Thymus (tissue), 11 donors: ENCODE measurements around the gene SPSB3. TPM values are rescaled to one million over a fixed set of nuclear protein-coding genes. Genes with fewer than 3 reads are reported as not detected.

Experiments
- DNase-seq, 9 donors: peaks; one replicate each; pipeline ENCODE4 v3.0.0-alpha.2; 2013; ENCODE audit warnings: low spot score in 9 of 9, low read depth in 6 of 9, missing footprints in 1 of 9
- H3K27ac ChIP-seq, 2 donors: one replicate each; pipeline ENCODE4 v1.5.1; 2013; ENCODE audit warnings: control low read depth in 1 of 2, low read depth in 1 of 2, low read length in 1 of 2, mild to moderate bottlenecking in 1 of 2, moderate library complexity in 1 of 2
- H3K27me3 ChIP-seq, 2 donors: one replicate each; pipeline ENCODE4 v1.5.1; 2013; ENCODE audit warnings: low read length in 1 of 2; ENCODE audit not compliant: control insufficient read depth in 2 of 2, insufficient read depth in 1 of 2
- H3K36me3 ChIP-seq, 2 donors: one replicate each; pipeline ENCODE4 v1.5.1; 2013; ENCODE audit warnings: low read length in 1 of 2, mild to moderate bottlenecking in 1 of 2, moderate library complexity in 1 of 2; ENCODE audit not compliant: control insufficient read depth in 2 of 2, insufficient read depth in 2 of 2
- H3K4me1 ChIP-seq, 2 donors: one replicate each; pipeline ENCODE4 v1.5.1; 2013; ENCODE audit warnings: low read length in 2 of 2; ENCODE audit not compliant: control insufficient read depth in 2 of 2, insufficient read depth in 2 of 2
- H3K4me3 ChIP-seq, 2 donors: one replicate each; pipeline ENCODE4 v1.5.1; 2013; ENCODE audit warnings: low read length in 2 of 2, control low read depth in 1 of 2, mild to moderate bottlenecking in 1 of 2
- H3K9me3 ChIP-seq, 2 donors: one replicate each; pipeline ENCODE4 v1.5.1; 2013; ENCODE audit warnings: low read length in 1 of 2, mild to moderate bottlenecking in 1 of 2; ENCODE audit not compliant: control insufficient read depth in 2 of 2, insufficient read depth in 1 of 2
- WGBS: extraction: QIAGEN DNeasy Blood & Tissue Kit; methylation state at CpG from one replicate; pipeline ENCODE4 v1.1.7; 2013; 5-methylcytosine and 5-hydroxymethylcytosine counted together
- polyA plus RNA-seq: library from polyadenylated mRNA; stranded (reverse); fragments of 200-250 nt; gene quantifications from one replicate; pipeline ENCODE4 v1.2.3, GENCODE V29; 2013
- total RNA-seq: library from RNA; stranded (reverse); fragments of 120-200 nt; gene quantifications from one replicate; pipeline ENCODE4 v1.2.4, GENCODE V29; 2013
- donor health status: healthy.

The SPSB3 gene
- total and polyA plus RNA-seq, 2 donors, result 68.1 to 282 TPM

DNA sequence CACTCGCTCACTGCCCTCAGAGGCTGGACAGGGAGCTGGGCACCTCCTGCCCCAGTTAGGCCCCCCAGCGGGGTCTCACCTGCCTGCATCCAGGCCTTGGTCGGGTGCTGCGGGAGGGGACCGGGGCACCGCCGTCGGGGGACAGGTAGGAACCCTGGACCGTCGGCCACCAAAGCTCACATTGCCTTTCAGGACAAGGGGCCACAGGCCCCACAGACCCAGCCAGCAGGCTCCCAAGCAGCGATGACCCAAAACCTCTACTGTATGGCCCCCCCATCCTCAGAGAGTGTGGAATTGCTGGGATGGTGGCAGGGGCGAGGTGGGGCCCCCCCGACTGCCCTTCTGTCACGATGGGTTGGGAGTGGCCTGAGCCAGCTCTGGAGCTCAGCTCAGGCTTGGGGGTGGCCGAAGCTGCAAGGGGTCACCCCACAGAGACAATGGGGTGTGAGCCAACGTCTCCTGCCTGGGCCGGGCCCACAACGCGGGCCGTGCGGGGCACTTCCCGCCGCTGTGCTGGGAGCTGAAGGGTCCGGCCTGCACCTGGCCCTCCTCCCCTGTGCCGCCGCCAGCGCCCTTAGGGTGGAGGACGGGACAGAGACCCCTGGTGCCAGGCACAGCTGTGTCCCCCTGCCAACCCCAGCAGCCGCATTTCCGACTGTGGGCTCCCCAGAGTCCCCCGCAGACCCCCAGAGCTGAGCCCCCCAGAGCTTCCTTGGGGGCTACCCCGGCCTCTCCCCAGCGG is 10.6 kb upstream of the SPSB3 start:
- no peak for DNase-seq
- Histone ChIP-seq H3K36me3 (peaks cover 28 to 45% of the 10 kb centered on the region in 2 donors), H3K4me3 (no peak overlapping the region), H3K4me1 (peaks cover 0 to 3% of the 10 kb centered on the region in 2 donors), H3K9me3 (peaks cover 0 to 6% of the 10 kb centered on the region in 2 donors), H3K27me3 (no peaks in the 10 kb centered on the region), H3K27ac (no peak overlapping the region)
- 94% methylated on average over 33 of the region's 33 CpGs for WGBS

DNA sequence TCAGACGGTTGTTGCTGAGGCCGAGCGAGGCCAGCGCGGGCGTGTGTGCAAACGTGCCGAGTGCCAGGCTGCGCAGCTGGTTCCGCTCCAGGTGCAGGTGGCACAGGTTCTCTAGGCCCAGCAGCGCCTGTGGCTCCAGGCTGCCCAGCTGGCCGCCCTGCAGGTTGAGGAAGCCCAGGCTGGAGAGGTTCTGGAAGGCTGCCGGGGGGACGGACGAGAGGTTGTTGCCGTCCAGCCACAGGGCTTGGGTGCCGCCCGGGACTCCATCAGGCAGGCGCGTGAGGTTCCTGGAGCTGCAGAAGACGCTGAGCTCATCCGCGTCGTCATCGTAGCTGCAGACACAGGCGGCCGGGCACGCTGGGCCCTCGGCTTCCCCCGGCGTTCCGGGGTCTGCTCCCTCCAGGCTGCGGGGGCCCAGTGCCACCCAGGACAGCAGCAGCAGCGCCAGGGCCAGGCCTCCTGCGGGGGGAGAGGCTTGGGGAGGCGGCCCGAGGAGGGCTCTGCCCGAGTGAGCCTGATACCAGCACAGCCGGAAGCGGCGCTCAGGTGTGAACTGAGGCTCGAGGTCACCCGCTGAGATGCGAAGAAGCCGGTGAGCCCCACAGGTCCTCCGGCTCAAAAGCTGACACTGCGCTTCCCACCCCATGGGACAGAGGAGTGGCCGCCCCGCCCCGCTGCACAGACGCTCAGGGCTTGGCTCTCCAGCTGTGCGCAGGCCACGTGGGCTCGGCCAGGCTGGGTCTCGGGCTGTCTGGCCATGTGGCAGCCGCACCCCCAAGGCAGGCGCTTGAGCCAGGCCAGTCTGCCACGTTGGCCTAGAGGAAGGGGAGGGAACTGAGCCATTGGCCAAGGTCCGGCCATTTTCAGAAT is 9.8 kb upstream of the SPSB3 start:
- Histone ChIP-seq H3K9me3 (peaks cover 0 to 4% of the 10 kb centered on the region in 2 donors), H3K36me3 (peaks cover 36 to 53% of the 10 kb centered on the region in 2 donors), H3K27me3 (no peaks in the 10 kb centered on the region), H3K27ac (no peak overlapping the region), H3K4me3 (no peak overlapping the region), H3K4me1 (peaks cover 0 to 3% of the 10 kb centered on the region in 2 donors)
- no peak for DNase-seq
- 96% methylated on average over 59 of the region's 59 CpGs for WGBS

DNA sequence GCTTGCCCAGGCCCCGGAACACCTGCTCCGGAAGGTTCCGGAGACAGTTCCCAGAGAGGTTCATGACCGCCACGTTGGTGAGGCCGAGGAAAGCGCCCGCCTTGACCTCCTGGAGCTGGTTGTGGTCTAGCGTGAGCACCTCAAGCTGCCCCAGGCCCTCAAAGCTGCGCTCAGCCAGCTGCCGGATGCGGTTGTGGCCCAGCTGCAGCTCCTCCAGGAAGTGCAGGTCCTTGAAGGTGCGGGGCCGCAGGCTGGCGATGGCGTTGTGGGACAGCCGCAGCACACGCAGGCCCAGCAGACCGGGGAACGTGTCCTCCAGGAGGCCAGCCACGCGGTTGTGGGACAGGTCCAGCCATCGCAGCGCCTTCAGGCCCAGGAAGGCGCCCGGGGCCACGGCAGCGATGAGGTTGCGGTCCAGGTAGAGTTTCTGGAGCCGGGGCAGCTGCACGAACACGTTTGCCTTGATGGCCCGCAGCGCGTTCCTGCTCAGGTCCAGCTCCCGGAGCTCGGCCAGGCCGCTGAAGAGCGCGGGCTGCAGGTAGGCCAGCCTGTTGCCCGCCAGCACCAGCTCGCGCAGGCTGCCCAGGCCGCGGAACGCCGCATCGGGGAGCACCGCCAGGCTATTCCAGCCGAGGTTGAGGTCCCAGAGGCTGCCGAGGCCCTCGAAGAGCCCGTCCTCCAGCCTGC is 9.0 kb upstream of the SPSB3 start:
- Histone ChIP-seq H3K27ac (no peak overlapping the region), H3K4me1 (peaks cover 0 to 3% of the 10 kb centered on the region in 2 donors), H3K4me3 (no peak overlapping the region), H3K27me3 (no peaks in the 10 kb centered on the region), H3K9me3 (peaks cover 0 to 4% of the 10 kb centered on the region in 2 donors), H3K36me3 (peaks cover 43 to 61% of the 10 kb centered on the region in 2 donors)
- 97% methylated on average over 53 of the region's 53 CpGs for WGBS
- DNase-seq, result no peak

DNA sequence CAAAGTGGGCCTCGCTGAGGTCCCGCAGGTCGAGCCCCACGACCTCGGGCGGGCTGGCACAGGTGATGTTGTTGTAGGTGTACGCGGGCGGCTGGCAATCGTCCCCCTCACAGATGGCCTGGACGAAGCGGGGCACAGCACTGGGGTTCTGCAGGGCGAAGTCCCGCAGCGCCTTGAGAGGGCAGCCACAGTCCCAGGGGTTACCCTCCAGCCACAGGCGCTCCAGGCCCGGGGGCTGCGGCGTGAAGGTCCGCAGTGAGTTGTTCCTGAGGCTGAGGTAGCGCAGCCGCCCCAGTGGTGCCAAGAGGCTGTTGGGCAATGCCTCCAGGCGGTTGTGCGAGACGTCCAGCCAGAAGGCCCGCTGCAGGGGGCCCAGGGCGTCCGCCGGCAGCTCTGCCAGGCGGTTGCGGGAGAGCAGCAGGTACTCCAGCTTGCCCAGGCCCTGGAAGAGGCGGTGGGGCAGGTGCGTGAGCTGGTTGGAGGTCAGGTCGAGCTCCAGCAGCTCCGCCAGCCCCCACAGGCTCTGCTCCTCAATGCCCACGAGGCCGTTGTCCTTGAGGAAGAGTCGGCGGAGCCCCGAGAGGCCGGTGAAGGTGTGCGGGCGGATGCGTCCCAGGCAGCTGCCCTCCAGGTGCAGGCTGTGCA is 8.4 kb upstream of the SPSB3 start:
- WGBS, result 98% methylated on average over 44 of the region's 44 CpGs
- no peak overlapping the region for H3K4me3 ChIP-seq
- H3K27ac ChIP-seq, result no peak overlapping the region
- peaks cover 43 to 66% of the 10 kb centered on the region in 2 donors for H3K36me3 ChIP-seq
- DNase-seq, result no peak
- H3K27me3 ChIP-seq, result no peaks in the 10 kb centered on the region
- H3K4me1 ChIP-seq, result peaks cover 0 to 3% of the 10 kb centered on the region in 2 donors
- H3K9me3 ChIP-seq, result peaks cover 1 to 4% of the 10 kb centered on the region in 2 donors

DNA sequence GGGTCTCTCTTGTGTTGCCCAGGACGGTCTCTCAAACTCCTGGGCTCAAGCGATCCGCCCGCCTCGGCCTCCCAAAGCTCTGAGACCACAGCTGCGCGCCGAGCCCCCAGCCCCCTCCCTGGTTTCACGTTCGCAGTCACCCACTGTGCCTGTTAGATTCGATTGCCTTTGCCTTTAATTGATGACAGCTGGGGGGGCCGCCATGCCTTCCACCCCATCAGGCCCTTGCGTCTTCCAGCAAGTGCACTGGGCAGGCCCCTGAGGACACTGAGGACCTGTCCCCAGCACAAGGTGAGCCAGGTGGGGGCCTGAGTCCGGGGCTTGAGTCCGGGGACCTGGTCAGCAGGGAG is 7.9 kb upstream of the SPSB3 start:
- Histone ChIP-seq H3K27me3 (no peaks in the 10 kb centered on the region), H3K36me3 (peaks cover 45 to 71% of the 10 kb centered on the region in 2 donors), H3K4me1 (peaks cover 0 to 3% of the 10 kb centered on the region in 2 donors), H3K9me3 (peaks cover 1 to 4% of the 10 kb centered on the region in 2 donors), H3K27ac (no peak overlapping the region), H3K4me3 (no peak overlapping the region)
- no peak for DNase-seq
- WGBS, result 98% methylated on average over 15 of the region's 15 CpGs

DNA sequence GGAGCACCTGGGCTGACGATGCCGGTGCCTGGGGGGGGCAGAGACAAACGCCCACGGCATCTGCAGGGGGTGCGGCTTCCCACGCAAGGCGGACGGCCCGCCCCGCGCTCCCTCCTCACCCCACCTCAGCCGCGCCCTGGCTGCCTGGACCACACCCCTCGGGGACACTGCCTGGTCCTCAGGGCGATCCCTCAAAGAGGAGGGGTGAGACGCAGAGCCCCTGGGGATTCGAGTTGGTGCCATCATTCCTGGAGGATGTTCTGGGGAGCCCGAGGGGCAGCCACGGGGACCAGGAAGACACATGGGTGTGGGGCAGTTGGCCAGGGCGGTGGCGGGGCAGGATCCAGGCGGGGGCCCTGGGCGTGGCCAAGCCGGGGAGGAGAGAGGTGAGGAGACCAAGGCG is 7.3 kb upstream of the SPSB3 start:
- peaks cover 1 to 4% of the 10 kb centered on the region in 2 donors for H3K9me3 ChIP-seq
- H3K27me3 ChIP-seq, result no peaks in the 10 kb centered on the region
- peaks cover 48 to 72% of the 10 kb centered on the region in 2 donors for H3K36me3 ChIP-seq
- peaks cover 0 to 3% of the 10 kb centered on the region in 2 donors for H3K4me1 ChIP-seq
- WGBS, result 95% methylated on average over 25 of the region's 25 CpGs
- no peak overlapping the region for H3K4me3 ChIP-seq
- H3K27ac ChIP-seq, result no peak overlapping the region
- no peak for DNase-seq

DNA sequence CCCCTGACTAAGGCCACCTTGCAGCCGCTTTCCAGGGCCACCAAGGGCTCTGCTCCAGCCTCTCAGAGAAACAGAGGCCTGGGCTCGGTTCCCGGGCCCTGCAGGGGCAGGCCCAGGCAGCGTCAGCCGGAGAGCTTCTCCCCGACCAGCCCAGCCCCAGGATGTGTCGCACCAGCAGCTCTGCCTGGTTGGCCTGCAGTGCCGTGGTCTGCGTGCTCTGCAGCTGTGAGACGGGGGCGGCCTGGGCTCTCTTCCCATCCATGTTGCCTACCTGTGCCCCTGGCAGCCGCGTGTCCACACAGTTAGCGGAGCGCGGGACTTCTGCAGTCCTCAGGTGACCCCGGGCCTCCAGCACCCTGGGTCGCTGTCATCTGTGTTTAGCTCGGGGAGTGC is 6.3 kb upstream of the SPSB3 start:
- H3K27me3 ChIP-seq, result no peaks in the 10 kb centered on the region
- peaks cover 1 to 4% of the 10 kb centered on the region in 2 donors for H3K9me3 ChIP-seq
- H3K36me3 ChIP-seq, result peaks cover 51 to 74% of the 10 kb centered on the region in 2 donors
- H3K27ac ChIP-seq, result peak overlapping the region; percentile 43 to 58
- H3K4me1 ChIP-seq, result peaks cover 6 to 7% of the 10 kb centered on the region in 2 donors
- 85% methylated on average over 19 of the region's 19 CpGs for WGBS
- no peak overlapping the region for H3K4me3 ChIP-seq
- no peak for DNase-seq

DNA sequence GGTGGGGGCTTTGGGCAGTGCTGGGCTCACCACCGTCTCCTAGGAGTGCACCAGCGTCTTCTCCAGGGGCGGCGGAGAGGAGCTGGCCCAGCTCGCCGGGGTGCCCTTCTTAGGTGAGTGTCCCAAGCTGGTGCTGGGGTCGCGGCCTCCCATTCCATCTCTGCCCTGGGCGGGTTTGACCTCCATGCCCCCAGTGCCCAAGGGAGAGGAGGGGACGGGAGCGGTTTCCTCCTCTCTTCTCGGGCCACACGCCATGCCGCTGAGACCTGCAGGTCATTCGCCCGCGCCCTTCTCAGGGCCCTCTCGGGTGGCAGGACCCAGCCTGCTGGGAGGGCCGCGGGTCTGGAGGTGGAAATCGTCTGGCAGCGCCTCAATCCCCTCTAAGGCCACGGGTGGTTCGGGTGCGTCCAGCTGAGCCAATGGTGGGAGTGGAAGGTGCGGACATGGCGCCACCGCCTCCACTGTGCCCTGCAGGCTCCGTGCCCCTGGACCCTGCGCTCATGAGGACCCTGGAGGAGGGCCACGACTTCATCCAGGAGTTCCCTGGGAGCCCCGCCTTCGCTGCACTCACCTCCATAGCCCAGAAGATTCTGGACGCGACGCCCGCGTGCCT is 5.8 kb upstream of the SPSB3 start:
- WGBS, result 96% methylated on average over 38 of the region's 38 CpGs
- peaks cover 7 to 8% of the 10 kb centered on the region in 2 donors for H3K4me1 ChIP-seq
- peaks cover 51 to 74% of the 10 kb centered on the region in 2 donors for H3K36me3 ChIP-seq
- H3K4me3 ChIP-seq, result no peak overlapping the region
- peaks cover 1 to 4% of the 10 kb centered on the region in 2 donors for H3K9me3 ChIP-seq
- no peak for DNase-seq
- H3K27me3 ChIP-seq, result no peaks in the 10 kb centered on the region
- H3K27ac ChIP-seq, result peak overlapping the region in 1 of 2 donors; percentile 37
